ENCODE measurements around the gene CTNND2.

CTNND2 gene

GRCh38 chr5:11857391-11857790 is 46.9 kb downstream of the CTNND2 start:
- H3K9me3 ChIP-seq (ENCODE audit: control insufficient read depth, insufficient read depth, low read depth, low read length): no peaks in the 10 kb centered on the region

GRCh38 chr5:11854936-11855335 is 49.3 kb downstream of the CTNND2 start:
- no peaks in the 10 kb centered on the region for H3K4me1 ChIP-seq (ENCODE audit: control insufficient read depth, insufficient read depth, low read length)
- no peaks in the 10 kb centered on the region for H3K36me3 ChIP-seq (ENCODE audit: control insufficient read depth in 2 of 2, insufficient read depth in 1 of 2, low read length in 2 of 2)
- ChIA-PET POLR2A (no interaction called here), CTCF (no interaction called here)
- no peak overlapping the region for H3K27ac ChIP-seq (ENCODE audit: extremely low read depth, low read depth, low read length)
- TF ChIP-seq ZNF521 (tag by site-specific recombination; IDR thresholded peaks at IDR 0.05) (no peak), OSR2 (tag by site-specific recombination; IDR thresholded peaks at IDR 0.05) (no peak), KLF8 (tag by site-specific recombination; IDR thresholded peaks at IDR 0.05) (no peak), ZFP41 (tag by site-specific recombination; IDR thresholded peaks at IDR 0.05; ENCODE audit: borderline replicate concordance) (no peak), ZNF175 (tag by site-specific recombination; IDR thresholded peaks at IDR 0.05) (no peak), BCL11A (tag by site-specific recombination; IDR thresholded peaks at IDR 0.05; ENCODE audit: low read depth) (no peak), ZNF660 (tag by site-specific recombination; IDR thresholded peaks at IDR 0.05) (no peak), ZNF37A (tag by site-specific recombination; IDR thresholded peaks at IDR 0.05) (no peak), TRIM28 (IDR thresholded peaks at IDR 0.05; ENCODE audit: borderline replicate concordance, low read length) (no peak), ZNF362 (tag by site-specific recombination; IDR thresholded peaks at IDR 0.05) (no peak)
- H3K9me3 ChIP-seq (ENCODE audit: control insufficient read depth, insufficient read depth, low read depth, low read length): no peaks in the 10 kb centered on the region
- no peak overlapping the region for H3K4me3 ChIP-seq (ENCODE audit: low read depth, low read length)

More at GRCh38 chr5:11857391-11857790, 46.9 kb downstream of the CTNND2 start:
- ChIA-PET POLR2A (no interaction called here), CTCF (no interaction called here)
- Histone ChIP-seq H3K4me1 (ENCODE audit: control insufficient read depth, insufficient read depth, low read length) (no peaks in the 10 kb centered on the region), H3K4me3 (ENCODE audit: low read depth, low read length) (no peak overlapping the region), H3K36me3 (ENCODE audit: control insufficient read depth in 2 of 2, insufficient read depth in 1 of 2, low read length in 2 of 2) (no peaks in the 10 kb centered on the region), H3K27ac (ENCODE audit: extremely low read depth, low read depth, low read length) (no peak overlapping the region)
- TF ChIP-seq ZNF48 (tag by site-specific recombination; IDR thresholded peaks at IDR 0.05) (no peak), OVOL3 (tag by site-specific recombination; IDR thresholded peaks at IDR 0.05) (no peak), ZBTB20 (tag by site-specific recombination; IDR thresholded peaks at IDR 0.05) (no peak), ZXDB (tag by site-specific recombination; IDR thresholded peaks at IDR 0.05) (no peak), KLF9 (tag by site-specific recombination; IDR thresholded peaks at IDR 0.05; ENCODE audit: low read depth) (no peak)

- Histone ChIP-seq H3K9me3 (ENCODE audit: control insufficient read depth, insufficient read depth, low read depth, low read length) (no peaks in the 10 kb centered on the region), H3K4me3 (ENCODE audit: low read depth, low read length) (no peak overlapping the region), H3K27ac (ENCODE audit: extremely low read depth, low read depth, low read length) (no peak overlapping the region), H3K4me1 (ENCODE audit: control insufficient read depth, insufficient read depth, low read length) (no peaks in the 10 kb centered on the region), H3K36me3 (ENCODE audit: control insufficient read depth in 2 of 2, insufficient read depth in 1 of 2, low read length in 2 of 2) (no peaks in the 10 kb centered on the region)
- POLR2A ChIA-PET: no interaction called here
- CTCF ChIA-PET: no interaction called here
- no peak for TF ChIP-seq ZSCAN18 (tag by site-specific recombination; IDR thresholded peaks at IDR 0.05)
- TF ChIP-seq ZNF830 (tag by site-specific recombination; IDR thresholded peaks at IDR 0.05; ENCODE audit: low read depth): no peak
- TF ChIP-seq ZNF362 (tag by site-specific recombination; IDR thresholded peaks at IDR 0.05): no peak
- no peak for TF ChIP-seq KLF16 (tag by site-specific recombination; IDR thresholded peaks at IDR 0.05)
- TF ChIP-seq ZNF623 (tag by site-specific recombination; IDR thresholded peaks at IDR 0.05): no peak
- TF ChIP-seq ZNF175 (tag by site-specific recombination; IDR thresholded peaks at IDR 0.05): no peak
- no peak for TF ChIP-seq BCL11B (tag by site-specific recombination; IDR thresholded peaks at IDR 0.05; ENCODE audit: low read depth)
- no peak for TF ChIP-seq KLF8 (tag by site-specific recombination; IDR thresholded peaks at IDR 0.05)
- no peak for TF ChIP-seq ZNF239 (tag by site-specific recombination; IDR thresholded peaks at IDR 0.05)
- no peak for TF ChIP-seq BCL11A (tag by site-specific recombination; IDR thresholded peaks at IDR 0.05; ENCODE audit: low read depth)
- TF ChIP-seq ZNF37A (tag by site-specific recombination; IDR thresholded peaks at IDR 0.05): no peak
- no peak for TF ChIP-seq SALL2 (tag by site-specific recombination; IDR thresholded peaks at IDR 0.05; ENCODE audit: borderline replicate concordance)
- TF ChIP-seq ZNF138 (tag by site-specific recombination; IDR thresholded peaks at IDR 0.05; ENCODE audit: borderline replicate concordance): no peak
- TF ChIP-seq ZNF202 (tag by site-specific recombination; IDR thresholded peaks at IDR 0.05; ENCODE audit: borderline replicate concordance): no peak
- no peak for TF ChIP-seq BCL6B (tag by site-specific recombination; IDR thresholded peaks at IDR 0.05)
- TF ChIP-seq GLIS2 (tag by site-specific recombination; IDR thresholded peaks at IDR 0.05): no peak
- no peak for TF ChIP-seq ZBTB17 (tag by site-specific recombination; IDR thresholded peaks at IDR 0.05)
Observed at GRCh38 chr5:11853796-11854195, 50.5 kb downstream of the CTNND2 start.
